ENCODE results near the gene ARMH4. TPM values are rescaled to one million over a fixed set of nuclear protein-coding genes. Genes with fewer than 3 reads are reported as not detected.

ARMH4 gene
- 1.6 and 1.8 TPM in 2 replicates for polyA plus RNA-seq (2011; rRNA removed)
- 9.6 and 25.9 TPM in 2 replicates for polyA minus RNA-seq (2011; rRNA and poly(A)+ RNA removed)

GRCh38 chr14:58152014-58152857 is at the start of gene ARMH4:
Gene ARMH4, minus strand, starts transcription at chr14:58152213. Its CDS starts 12,855 bp downstream, at chr14:58139358.
- ChIA-PET POLR2A (no interaction called here), CTCF (interaction anchor here (1.4 kb wide), 1 partner anchor 16 kb away, joined by 4 read pairs; no protein-coding TSS in a partner anchor)
- H3K36me3 ChIP-seq (ENCODE audit: control insufficient read depth, insufficient read depth, low read length): no peaks in the 10 kb centered on the region
- H3K4me3 ChIP-seq (ENCODE audit: low read depth, low read length): peak within 1 kb of the TSS; percentile 66
- no peak for TF ChIP-seq CTCF (IDR thresholded peaks at IDR 0.05; ENCODE audit: insufficient read depth, low read depth, low read length)
- H3K27me3 ChIP-seq (ENCODE audit: control insufficient read depth, insufficient read depth, low read length): peaks cover 11% of the 10 kb centered on the region
- DNase-seq (ENCODE audit: low read depth): peak; percentile 17

- POLR2A ChIA-PET: no interaction called here
These were observed 48.8 kb upstream of the ARMH4 start for GRCh38 chr14:58200846-58201245.

GRCh38 chr14:58200480-58200841 is 48.4 kb upstream of the ARMH4 start:
- POLR2A ChIA-PET: no interaction called here
- Histone ChIP-seq H3K36me3 (ENCODE audit: control insufficient read depth, insufficient read depth, low read length) (no peaks in the 10 kb centered on the region; the same call in 1 of the 2 replicates), H3K4me3 (ENCODE audit: low read depth, low read length) (peak overlapping the region; percentile 82), H3K27me3 (ENCODE audit: control insufficient read depth, insufficient read depth, low read length) (no peaks in the 10 kb centered on the region)
- CTCF ChIA-PET: interaction anchor here (2.0 kb wide), 1 partner anchor 32 kb away, joined by 5 read pairs; no protein-coding TSS in a partner anchor
- DNase-seq (ENCODE audit: low read depth): no peak
- no peak for TF ChIP-seq CTCF (IDR thresholded peaks at IDR 0.05; ENCODE audit: insufficient read depth, low read depth, low read length)

More at GRCh38 chr14:58200846-58201245, 48.8 kb upstream of the ARMH4 start:
- CTCF ChIA-PET: no interaction called here
- peak overlapping the region; percentile 82 for H3K4me3 ChIP-seq (ENCODE audit: low read depth, low read length)
- H3K36me3 ChIP-seq (ENCODE audit: control insufficient read depth, insufficient read depth, low read length): no peaks in the 10 kb centered on the region; the same call in 1 of the 2 replicates
- no peak for DNase-seq (ENCODE audit: low read depth)
- TF ChIP-seq CTCF (IDR thresholded peaks at IDR 0.05; ENCODE audit: insufficient read depth, low read depth, low read length): no peak
- H3K27me3 ChIP-seq (ENCODE audit: control insufficient read depth, insufficient read depth, low read length): no peaks in the 10 kb centered on the region

GRCh38 chr14:58199726-58200479 is 47.9 kb upstream of the ARMH4 start, which contains the start of gene ACTR10:
Gene ACTR10, plus strand, starts transcription at chr14:58200149. Its CDS starts 69 bp downstream, at chr14:58200218.
- POLR2A ChIA-PET: interaction anchor here (0.6 kb wide), 1 partner anchor 44 kb away, joined by 3 read pairs; no protein-coding TSS in a partner anchor
- peak within 1 kb of the TSS; percentile 82 for H3K4me3 ChIP-seq (ENCODE audit: low read depth, low read length)
- CTCF ChIA-PET: interaction anchor here (1.1 to 2.0 kb wide), 2 partner anchors 32 to 90 kb away, joined by 4 to 5 read pairs; no protein-coding TSS in a partner anchor
- DNase-seq (ENCODE audit: low read depth): no peak
- no peak for TF ChIP-seq CTCF (IDR thresholded peaks at IDR 0.05; ENCODE audit: insufficient read depth, low read depth, low read length)
- H3K36me3 ChIP-seq (ENCODE audit: control insufficient read depth, insufficient read depth, low read length): no peaks in the 10 kb centered on the region; the same call in 1 of the 2 replicates
- no peaks in the 10 kb centered on the region for H3K27me3 ChIP-seq (ENCODE audit: control insufficient read depth, insufficient read depth, low read length)

- CTCF ChIA-PET: no interaction called here
- Histone ChIP-seq H3K4me3 (ENCODE audit: low read depth, low read length) (no peak overlapping the region), H3K27me3 (ENCODE audit: control insufficient read depth, insufficient read depth, low read length) (peaks cover 3% of the 10 kb centered on the region), H3K36me3 (ENCODE audit: control insufficient read depth, insufficient read depth, low read length) (no peaks in the 10 kb centered on the region)
- no peak for DNase-seq (ENCODE audit: low read depth)
- POLR2A ChIA-PET: no interaction called here
- no peak for TF ChIP-seq CTCF (IDR thresholded peaks at IDR 0.05; ENCODE audit: insufficient read depth, low read depth, low read length)
These were observed 46.1 kb upstream of the ARMH4 start for GRCh38 chr14:58198086-58198485.

Measured in BJ (cell line).